ENCODE measurements around the gene TMEM174.

Gene TMEM174

GRCh38 chr5:73153513-73153912 is 19.5 kb upstream of the TMEM174 start:
- DNase-seq (ENCODE audit: low read depth), result no peak

GRCh38 chr5:73154208-73155006 is 18.6 kb upstream of the TMEM174 start:
- DNase-seq (ENCODE audit: low read depth), result no peak

GRCh38 chr5:73155271-73156222 is 17.4 kb upstream of the TMEM174 start:
- no peak for DNase-seq (ENCODE audit: low read depth)

GRCh38 chr5:73157414-73158303 is 15.3 kb upstream of the TMEM174 start:
- DNase-seq (ENCODE audit: low read depth), result no peak

GRCh38 chr5:73158313-73158712 is 14.7 kb upstream of the TMEM174 start:
- DNase-seq (ENCODE audit: low read depth), result no peak

- DNase-seq (ENCODE audit: low read depth), result no peak
Measured at GRCh38 chr5:73160239-73160671, 12.7 kb upstream of the TMEM174 start.

- no peak for DNase-seq (ENCODE audit: low read depth)
Measured at GRCh38 chr5:73170522-73170921, 2.5 kb upstream of the TMEM174 start.

GRCh38 chr5:73171495-73171894 is 1.5 kb upstream of the TMEM174 start:
- no peak for DNase-seq (ENCODE audit: low read depth)

GRCh38 chr5:73174100-73174815 is 1.3 kb downstream of the TMEM174 start:
- no peak for DNase-seq (ENCODE audit: low read depth)

GRCh38 chr5:73176250-73176649 is 3.3 kb downstream of the TMEM174 start:
- no peak for DNase-seq (ENCODE audit: low read depth)

- DNase-seq (ENCODE audit: low read depth), result no peak
Measured at GRCh38 chr5:73178265-73178664, 5.3 kb downstream of the TMEM174 start.

GRCh38 chr5:73179730-73180129 is 6.7 kb downstream of the TMEM174 start:
- DNase-seq (ENCODE audit: low read depth), result no peak

GRCh38 chr5:73180566-73180965 is 7.6 kb downstream of the TMEM174 start:
- DNase-seq (ENCODE audit: low read depth), result no peak

- no peak for DNase-seq (ENCODE audit: low read depth)
Measured at GRCh38 chr5:73182307-73182706, 9.3 kb downstream of the TMEM174 start.

GRCh38 chr5:73183000-73183399 is 10.0 kb downstream of the TMEM174 start:
- no peak for DNase-seq (ENCODE audit: low read depth)

GRCh38 chr5:73183481-73183891 is 10.5 kb downstream of the TMEM174 start:
- no peak for DNase-seq (ENCODE audit: low read depth)

GRCh38 chr5:73186976-73187375 is 14.0 kb downstream of the TMEM174 start:
- no peak for DNase-seq (ENCODE audit: low read depth)

- DNase-seq (ENCODE audit: low read depth), result no peak
Measured at GRCh38 chr5:73188764-73189531, 16.0 kb downstream of the TMEM174 start.

GRCh38 chr5:73189871-73190376 is 16.9 kb downstream of the TMEM174 start:
- no peak for DNase-seq (ENCODE audit: low read depth)

GRCh38 chr5:73192370-73192769 is 19.4 kb downstream of the TMEM174 start:
- no peak for DNase-seq (ENCODE audit: low read depth)

Measured in stimulated activated CD8-positive, alpha-beta memory T cell treated with anti-CD3 and anti-CD28 coated beads, Interleukin-12 subunit alpha, Interleukin-12 subunit beta, amount 100 ng/mL, for 4 hours (primary cell).